ENCODE results near the gene SCYL3.

DNA sequence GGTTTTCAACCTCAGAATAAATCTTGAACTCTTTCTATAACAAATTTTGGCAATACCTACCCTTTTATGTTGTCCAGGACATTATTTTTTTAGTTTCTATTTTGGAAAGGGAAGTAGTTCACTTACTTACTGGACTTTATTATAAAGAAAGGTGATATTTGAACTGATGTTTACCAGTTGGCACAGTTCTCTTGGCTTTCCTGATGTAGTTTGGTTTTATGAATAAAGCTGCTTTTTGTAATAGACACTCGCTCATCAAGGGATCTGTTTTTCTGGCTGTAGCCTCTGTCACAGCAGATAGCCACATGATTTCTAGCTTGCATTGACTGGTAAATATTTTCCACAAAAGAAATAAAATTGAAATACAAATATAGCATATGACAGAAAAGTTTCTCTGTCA lies 58.0 kb downstream of the SCYL3 start:
- TF ChIP-seq FOXA1 (IDR thresholded peaks at IDR 0.05), result no peak
- no peak for TF ChIP-seq L3MBTL2 (conservative IDR thresholded peaks at IDR 0.05)
- no peak for TF ChIP-seq ZNF384 (IDR thresholded peaks at IDR 0.05)
- no peak for TF ChIP-seq BHLHE40 (IDR thresholded peaks at IDR 0.05; ENCODE audit: borderline replicate concordance)
- TF ChIP-seq PKNOX1 (IDR thresholded peaks at IDR 0.05), result no peak
- no peak for TF ChIP-seq SUZ12 (IDR thresholded peaks at IDR 0.05)
- no peak for TF ChIP-seq FOXM1 (IDR thresholded peaks at IDR 0.05; ENCODE audit: borderline replicate concordance)
